Islet precursor cell (in vitro differentiated cells): ENCODE measurements around the gene CCDC126.
"Not testable (repeated sequence)": the region's sequence is repeated elsewhere in the genome, so short reads cannot be mapped to it uniquely, and the experiment has no call there.

Source experiments
- DNase-seq: peaks from one replicate; pipeline ENCODE4 v3.0.0-alpha.2; 2018

The CCDC126 gene, protein sequence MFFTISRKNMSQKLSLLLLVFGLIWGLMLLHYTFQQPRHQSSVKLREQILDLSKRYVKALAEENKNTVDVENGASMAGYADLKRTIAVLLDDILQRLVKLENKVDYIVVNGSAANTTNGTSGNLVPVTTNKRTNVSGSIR

GRCh38 chr7:23597094-23598091 is at the start of gene CCDC126:
TSS of gene CCDC126 (plus strand) at chr7:23597382. CDS start at chr7:23611316, 13,934 bp downstream.
- peak; percentile 97 for DNase-seq

GRCh38 chr7:23547662-23548061 is 49.5 kb upstream of the CCDC126 start:
- DNase-seq, result no peak

- DNase-seq, result no peak
Observed at GRCh38 chr7:23558303-23558702, 38.9 kb upstream of the CCDC126 start.

DNA sequence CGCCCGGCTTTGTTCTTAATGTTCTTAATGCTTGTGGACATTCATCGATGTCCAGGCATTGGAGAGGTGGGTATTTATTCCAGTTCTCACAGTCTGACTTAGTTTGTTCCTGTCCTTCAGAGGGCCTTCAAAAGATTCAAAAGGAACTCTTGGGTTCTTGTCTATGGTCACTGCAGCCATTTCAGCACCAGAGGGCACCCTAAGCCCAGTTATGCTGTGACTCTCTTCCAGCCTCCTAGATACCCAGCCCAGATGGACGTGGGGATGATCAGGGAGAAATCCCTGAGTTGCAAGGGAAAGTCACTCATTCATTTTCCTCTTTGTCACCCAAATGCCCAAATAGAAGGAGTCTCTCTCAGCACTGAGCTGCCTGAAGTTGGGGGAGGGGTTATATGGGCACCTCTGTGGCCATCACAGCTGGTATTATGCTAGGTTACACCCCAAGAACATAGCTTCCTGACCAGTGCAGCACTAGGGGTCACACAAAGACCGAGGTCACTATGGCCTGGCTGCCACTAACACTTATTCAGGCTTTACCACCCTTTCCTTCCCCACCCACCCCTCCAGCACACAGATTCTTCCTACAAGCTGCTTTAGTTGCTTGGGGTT is 26.5 kb upstream of the CCDC126 start:
- peak; percentile 89 for DNase-seq

DNA sequence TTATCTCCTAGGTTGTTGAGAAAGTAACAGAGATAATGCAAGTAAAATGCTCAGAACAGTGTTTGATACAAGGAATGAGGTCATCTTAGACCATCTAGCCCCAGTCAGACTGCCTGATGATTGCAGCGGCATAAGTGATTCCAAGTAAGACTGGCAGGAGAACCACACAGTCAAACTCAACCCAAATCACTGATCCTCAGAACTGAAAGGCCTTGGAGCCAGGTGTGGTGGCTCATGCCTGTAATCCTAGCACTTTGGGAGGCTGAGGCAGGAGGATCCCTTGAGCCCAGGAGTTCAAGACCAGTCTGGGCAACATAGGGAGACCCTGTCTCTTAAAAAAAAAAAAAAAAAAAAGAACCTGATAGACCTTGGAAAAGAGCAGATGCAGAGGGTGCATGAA is 15.2 kb upstream of the CCDC126 start:
- DNase-seq, result not testable (repeated sequence)

- DNase-seq, result not testable (repeated sequence)
Observed at GRCh38 chr7:23585304-23585703, 11.9 kb upstream of the CCDC126 start.

GRCh38 chr7:23586159-23586558 is 11.0 kb upstream of the CCDC126 start:
- no peak for DNase-seq

- DNase-seq, result no peak
Observed at GRCh38 chr7:23590529-23590928, 6.7 kb upstream of the CCDC126 start.

DNA sequence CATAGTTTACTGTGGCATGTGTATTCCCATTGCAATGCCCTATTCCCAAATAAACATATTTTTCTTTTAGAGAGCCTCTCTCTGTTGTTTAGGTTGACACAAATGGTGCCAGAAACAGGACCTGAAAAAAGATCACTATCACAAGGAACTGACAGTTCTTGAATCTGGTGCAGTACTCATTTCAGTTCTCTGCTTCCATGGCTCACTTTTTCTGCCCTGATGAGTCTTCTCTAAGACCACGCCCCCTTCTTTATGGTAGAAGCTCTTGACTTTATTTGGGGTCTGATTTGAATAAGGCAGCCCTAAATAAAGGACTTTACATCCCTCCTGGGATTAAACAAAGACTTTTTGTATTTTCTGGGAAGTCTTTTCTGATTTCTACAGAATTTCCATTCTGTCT is 3.5 kb upstream of the CCDC126 start:
- DNase-seq, result no peak

DNA sequence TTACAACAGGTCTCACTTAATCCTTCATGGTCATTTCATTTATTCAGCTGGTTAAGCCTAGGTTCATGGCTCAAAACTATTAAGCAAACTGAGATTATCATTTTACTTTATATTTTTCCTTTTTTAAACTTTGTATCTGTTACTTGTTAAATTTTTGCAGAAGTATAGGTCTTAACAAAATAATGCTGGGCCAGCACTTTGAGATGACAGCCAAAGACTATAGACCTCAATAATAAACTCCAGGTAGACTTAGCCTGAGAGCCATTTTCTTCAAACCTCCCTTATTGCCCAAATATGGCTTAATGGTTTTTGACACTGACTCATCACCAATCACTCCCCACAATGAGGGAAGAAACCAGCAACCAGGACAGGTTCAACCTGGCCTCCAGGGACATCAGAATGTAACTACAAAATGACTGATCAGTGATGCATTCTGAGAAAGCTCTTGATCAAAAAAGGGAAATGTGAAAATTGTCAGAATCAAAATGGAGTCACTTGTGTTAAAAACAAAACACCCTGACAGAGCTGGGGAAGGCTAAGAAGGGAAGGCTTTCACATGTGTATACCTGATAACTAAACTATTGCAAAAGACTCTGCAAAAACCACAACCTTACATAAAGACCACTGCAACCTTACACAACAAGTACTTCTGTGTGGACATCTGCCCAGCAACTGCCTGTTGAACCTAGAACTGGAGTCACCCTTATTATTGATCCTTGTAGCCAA is 2.1 kb upstream of the CCDC126 start:
- DNase-seq, result peak; percentile 60

- no peak for DNase-seq
Observed at GRCh38 chr7:23598296-23598695, 1.1 kb downstream of the CCDC126 start.

GRCh38 chr7:23600236-23600635 is 3.1 kb downstream of the CCDC126 start:
- peak; percentile 67 for DNase-seq

DNA sequence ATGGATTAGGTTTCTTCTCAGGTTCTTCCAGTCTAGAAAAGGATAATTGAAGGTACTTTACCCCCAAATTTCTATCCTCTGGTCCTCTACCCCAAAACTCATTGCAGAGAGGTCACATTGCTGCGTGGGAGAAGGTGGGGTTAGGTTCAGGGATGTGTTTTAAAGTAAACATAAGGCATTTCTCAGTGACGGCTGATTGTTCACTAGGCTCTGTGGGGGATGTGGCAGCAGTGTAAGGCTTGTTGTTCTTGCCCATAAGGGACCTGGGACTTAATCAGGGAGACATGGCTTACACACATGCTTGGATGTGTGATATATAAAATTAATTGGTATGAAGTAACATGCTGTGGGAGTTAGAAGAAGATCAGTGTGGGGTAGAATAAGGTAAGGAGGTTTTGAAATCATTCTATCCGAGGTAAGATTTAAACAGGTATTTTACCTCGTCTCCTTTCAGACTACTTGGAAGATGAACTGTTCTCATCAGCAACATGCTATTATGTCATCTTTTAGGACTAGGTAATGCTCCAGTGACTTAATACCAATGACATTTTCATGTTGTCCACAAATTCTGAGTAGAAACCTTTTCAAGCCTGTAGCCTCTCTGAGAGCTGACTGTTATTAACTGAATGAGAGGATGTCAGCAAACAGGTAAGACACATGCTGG is 6.6 kb downstream of the CCDC126 start:
- DNase-seq, result no peak

DNA sequence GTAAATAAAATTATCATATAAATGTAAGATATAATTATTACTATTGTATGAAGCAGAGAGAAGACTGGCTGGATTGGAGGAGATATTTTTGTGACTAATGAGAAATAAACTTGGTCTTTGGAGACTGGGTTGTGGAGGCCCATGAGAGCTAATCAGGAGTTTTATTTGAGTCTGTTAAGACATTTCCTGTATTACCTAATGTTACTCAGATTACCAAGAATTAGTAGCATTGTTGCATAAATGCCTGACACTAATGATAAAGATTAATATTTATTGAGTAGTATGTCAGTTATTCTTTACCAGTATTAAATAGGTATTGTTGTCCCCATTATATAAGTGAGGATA is 7.1 kb downstream of the CCDC126 start:
- no peak for DNase-seq

GRCh38 chr7:23607130-23607529 is 9.9 kb downstream of the CCDC126 start:
- DNase-seq, result no peak

DNA sequence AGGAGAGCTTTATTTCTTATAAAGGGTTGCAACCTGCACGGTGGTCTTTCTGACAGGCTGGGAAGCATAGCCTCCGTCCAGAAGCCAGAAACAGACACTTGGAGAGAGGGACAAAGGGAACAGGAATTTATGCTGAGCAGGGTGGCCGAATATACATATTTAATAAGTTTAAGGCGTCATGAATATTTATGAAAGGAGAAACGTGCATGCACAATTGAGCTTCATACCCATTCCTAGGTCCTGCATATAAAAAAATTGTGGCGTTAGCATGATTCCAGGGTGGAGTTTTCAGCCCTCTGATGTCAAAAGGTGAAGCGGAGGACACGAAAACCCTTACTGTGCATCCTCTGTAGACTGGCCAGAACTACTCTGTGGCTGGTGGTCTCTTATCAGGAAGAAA is 10.7 kb downstream of the CCDC126 start:
- no peak for DNase-seq

DNA sequence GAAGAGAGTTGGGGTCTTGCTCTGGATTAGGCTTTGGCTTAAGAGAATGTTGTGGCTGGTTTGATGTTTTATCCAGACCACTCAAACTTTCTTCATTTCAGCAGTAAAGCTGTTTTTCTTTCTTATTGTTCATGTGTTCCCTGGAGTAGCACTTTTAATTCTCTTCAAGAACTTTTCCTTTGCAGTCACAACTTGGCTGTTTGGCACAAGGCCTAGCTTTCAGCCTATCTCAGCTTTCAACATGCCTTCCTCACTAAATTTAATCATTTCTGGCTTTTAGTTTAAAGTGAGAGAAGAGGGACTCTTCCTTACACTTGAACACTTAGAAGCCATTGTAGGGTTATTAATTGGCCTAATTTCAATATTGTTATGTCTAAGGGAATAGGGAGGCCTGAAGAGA is 18.1 kb downstream of the CCDC126 start:
- DNase-seq, result no peak

- no peak for DNase-seq
Observed at GRCh38 chr7:23616593-23616992, 19.4 kb downstream of the CCDC126 start.

GRCh38 chr7:23617482-23617881 is 20.3 kb downstream of the CCDC126 start:
- DNase-seq, result no peak

DNA sequence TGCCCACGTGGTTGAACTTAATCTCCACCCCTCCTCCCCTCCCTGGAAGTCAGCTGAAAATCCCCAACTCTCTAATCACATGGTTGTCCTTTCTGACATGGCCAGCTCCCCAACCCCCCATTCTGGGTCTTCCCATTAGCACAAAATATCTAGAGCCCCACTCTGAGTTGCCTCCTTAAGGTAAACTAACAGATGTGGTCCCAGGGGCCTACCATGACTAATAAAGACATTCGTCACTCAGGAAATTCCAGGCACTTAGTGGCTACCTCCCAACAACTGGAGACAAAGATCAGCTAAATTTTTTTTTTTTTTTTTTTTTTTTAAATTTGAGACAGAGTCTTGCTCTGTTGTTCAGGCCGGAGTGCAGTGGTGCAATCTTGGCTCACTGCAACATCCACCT is 21.1 kb downstream of the CCDC126 start:
- DNase-seq, result no peak

DNA sequence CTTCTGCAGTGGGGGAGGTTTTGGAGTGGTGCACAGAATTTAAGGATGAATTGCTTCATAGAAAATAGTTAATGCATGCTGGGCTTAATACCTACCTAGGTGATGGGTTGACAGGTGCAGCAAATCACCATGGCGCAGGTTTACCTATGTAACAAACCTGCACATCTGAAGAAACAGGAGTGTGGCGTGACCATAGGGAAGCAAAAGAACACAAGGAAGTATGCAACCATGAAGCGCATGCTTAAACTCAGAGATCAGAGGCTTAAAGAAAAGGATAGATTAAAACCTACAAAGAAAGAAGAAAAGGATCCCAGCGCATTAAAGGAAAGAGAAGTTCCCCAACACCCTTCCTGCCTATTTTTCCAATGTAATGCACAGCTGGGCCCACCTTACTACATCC is 22.0 kb downstream of the CCDC126 start:
- no peak for DNase-seq

DNA sequence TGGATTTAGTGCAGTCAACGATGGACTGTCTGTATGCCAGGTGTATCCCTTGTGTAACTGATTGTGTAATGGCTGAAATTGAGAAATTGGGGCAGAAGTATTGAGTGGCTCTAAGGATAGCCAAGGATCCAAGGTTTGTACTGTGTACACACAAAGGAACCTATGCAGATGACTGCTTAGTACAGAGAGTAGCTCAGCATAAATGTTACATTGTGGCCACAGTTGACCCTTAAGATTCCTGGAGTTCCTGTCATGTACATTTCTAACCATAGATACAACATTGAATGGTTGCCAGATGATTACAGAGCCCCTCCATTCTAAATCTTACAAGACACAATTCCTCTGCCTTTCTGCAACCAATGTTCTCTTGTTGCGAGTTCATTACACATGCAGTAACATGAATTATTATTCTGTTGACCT is 25.3 kb downstream of the CCDC126 start:
- DNase-seq, result no peak

GRCh38 chr7:23628370-23628769 is 31.2 kb downstream of the CCDC126 start:
- DNase-seq, result no peak
